Measurements from ENCODE around the gene RPIA.

DNA sequence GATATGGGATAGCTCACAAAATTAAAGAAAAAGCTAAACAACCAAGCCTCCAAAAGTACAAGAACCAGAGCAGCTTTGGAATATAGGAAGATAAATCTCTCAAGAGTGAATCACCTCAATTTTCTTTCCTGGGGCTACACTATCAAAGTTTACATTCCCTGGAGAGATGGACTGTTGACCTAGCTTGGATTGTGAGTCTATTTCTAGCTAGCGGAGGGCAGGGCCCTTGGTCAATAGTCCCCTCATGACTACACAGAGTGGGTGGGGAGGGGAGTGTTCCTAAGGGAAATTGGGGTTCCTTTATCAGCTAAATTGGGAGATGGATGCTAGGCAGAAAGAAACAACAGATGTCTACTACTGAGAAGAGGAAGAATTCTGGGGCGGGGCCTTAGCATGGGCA is 34.3 kb upstream of the RPIA start:
- TF ChIP-seq EZH2 (IDR thresholded peaks at IDR 0.05; ENCODE audit: borderline replicate concordance, low read length), result no peak
- TF ChIP-seq, protein P1, sequence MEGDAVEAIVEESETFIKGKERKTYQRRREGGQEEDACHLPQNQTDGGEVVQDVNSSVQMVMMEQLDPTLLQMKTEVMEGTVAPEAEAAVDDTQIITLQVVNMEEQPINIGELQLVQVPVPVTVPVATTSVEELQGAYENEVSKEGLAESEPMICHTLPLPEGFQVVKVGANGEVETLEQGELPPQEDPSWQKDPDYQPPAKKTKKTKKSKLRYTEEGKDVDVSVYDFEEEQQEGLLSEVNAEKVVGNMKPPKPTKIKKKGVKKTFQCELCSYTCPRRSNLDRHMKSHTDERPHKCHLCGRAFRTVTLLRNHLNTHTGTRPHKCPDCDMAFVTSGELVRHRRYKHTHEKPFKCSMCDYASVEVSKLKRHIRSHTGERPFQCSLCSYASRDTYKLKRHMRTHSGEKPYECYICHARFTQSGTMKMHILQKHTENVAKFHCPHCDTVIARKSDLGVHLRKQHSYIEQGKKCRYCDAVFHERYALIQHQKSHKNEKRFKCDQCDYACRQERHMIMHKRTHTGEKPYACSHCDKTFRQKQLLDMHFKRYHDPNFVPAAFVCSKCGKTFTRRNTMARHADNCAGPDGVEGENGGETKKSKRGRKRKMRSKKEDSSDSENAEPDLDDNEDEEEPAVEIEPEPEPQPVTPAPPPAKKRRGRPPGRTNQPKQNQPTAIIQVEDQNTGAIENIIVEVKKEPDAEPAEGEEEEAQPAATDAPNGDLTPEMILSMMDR (conservative IDR thresholded peaks at IDR 0.05 in 1 of 2, IDR thresholded peaks at IDR 0.05 in 1 of 2; ENCODE audit: extremely low read depth in 1 of 2, insufficient read depth in 1 of 2, low read depth in 1 of 2, low read length in 2 of 2), result no peak
